Astrocyte of the cerebellum (primary cell): ENCODE results near the gene STXBP5.
"Not testable (repeated sequence)": the region's sequence is repeated elsewhere in the genome, so short reads cannot be mapped to it uniquely, and the experiment has no call there.

ENCODE experiments used
- DNase-seq: peaks from one replicate; pipeline ENCODE4 v3.0.0-alpha.2; 2011; ENCODE audit warnings: low read depth
- H3K4me3 ChIP-seq: 2 replicates; pipeline ENCODE4 v1.5.1; 2011; ENCODE audit warnings: mild to moderate bottlenecking, low read depth, low read length, moderate library complexity
- CTCF ChIP-seq: IDR thresholded peaks from 2 replicates; pipeline ENCODE4 v1.5.1; 2012; ENCODE audit warnings: low read length, low read depth, moderate library complexity, mild to moderate bottlenecking; ENCODE audit errors: missing control alignments
- in situ Hi-C: cut with HindIII; loops from 2 replicates; pipeline ENCODE4 v1.10.0; 2017; ENCODE audit warnings: low sequenced_read_pairs

Gene STXBP5

GRCh38 chr6:147366290-147366689 lies 162.1 kb downstream of the STXBP5 start:
- no peak overlapping the region for H3K4me3 ChIP-seq
- in situ Hi-C loops, result no loop called here
- no peak for TF ChIP-seq CTCF
- DNase-seq, result no peak

GRCh38 chr6:147371325-147371724 lies 167.1 kb downstream of the STXBP5 start:
- in situ Hi-C loops, result no loop called here
- no peak overlapping the region for H3K4me3 ChIP-seq
- DNase-seq, result no peak
- no peak for TF ChIP-seq CTCF

GRCh38 chr6:147372806-147373205 lies 168.6 kb downstream of the STXBP5 start:
- H3K4me3 ChIP-seq, result no peak overlapping the region
- in situ Hi-C loops, result no loop called here
- DNase-seq, result no peak
- no peak for TF ChIP-seq CTCF

- no peak overlapping the region for H3K4me3 ChIP-seq
- no peak for DNase-seq
- in situ Hi-C loops, result no loop called here
- TF ChIP-seq CTCF, result no peak
Observed at GRCh38 chr6:147378819-147379218, 174.6 kb downstream of the STXBP5 start.

- H3K4me3 ChIP-seq, in situ Hi-C loops, DNase-seq: not testable (repeated sequence)
Observed at GRCh38 chr6:147380841-147381240, 176.6 kb downstream of the STXBP5 start.

- no peak for DNase-seq
- in situ Hi-C loops, result no loop called here
- TF ChIP-seq CTCF, result no peak
- no peak overlapping the region for H3K4me3 ChIP-seq
Observed at GRCh38 chr6:147381712-147382111, 177.5 kb downstream of the STXBP5 start.

GRCh38 chr6:147382945-147383554 lies 178.8 kb downstream of the STXBP5 start:
- peak; percentile 40 for TF ChIP-seq CTCF
- peak; percentile 28 for DNase-seq
- in situ Hi-C loops, result no loop called here
- no peak overlapping the region for H3K4me3 ChIP-seq
